Measurements from ENCODE around the gene UBA5.
"Not testable (repeated sequence)": the region's sequence is repeated elsewhere in the genome, so short reads cannot be mapped to it uniquely, and the experiment has no call there.

Gene UBA5

GRCh38 chr3:132635052-132635451 lies 25.1 kb upstream of the UBA5 start:
- peaks cover 4% of the 10 kb centered on the region; the same call in 1 of the 2 replicates for H3K9me2 ChIP-seq (ENCODE audit: low read depth, low read length)
- H3K9ac ChIP-seq (ENCODE audit: low read length) = no peak overlapping the region
- no peak overlapping the region for H2AFZ ChIP-seq (ENCODE audit: low read length)
- TF ChIP-seq EZH2 (IDR thresholded peaks at IDR 0.05; ENCODE audit: borderline replicate concordance, low read length) (no peak), CTCF (IDR thresholded peaks at IDR 0.05; ENCODE audit: low read length) (no peak)
- H4K20me1 ChIP-seq (ENCODE audit: insufficient read depth, low read length) = no peaks in the 10 kb centered on the region
- no peaks in the 10 kb centered on the region for H3K27me3 ChIP-seq (ENCODE audit: insufficient read depth, low read length)
- H3K4me1 ChIP-seq (ENCODE audit: insufficient read depth, low read length, severe bottlenecking) = no peaks in the 10 kb centered on the region
- no peaks in the 10 kb centered on the region for H3K9me3 ChIP-seq (ENCODE audit: low read length)
- H3K4me2 ChIP-seq (ENCODE audit: low read length) = no peak overlapping the region
- no peak overlapping the region for H3K27ac ChIP-seq (ENCODE audit: low read depth, low read length, poor library complexity, severe bottlenecking)
- no peaks in the 10 kb centered on the region for H3K79me2 ChIP-seq (ENCODE audit: insufficient read depth, low read length)
- no peaks in the 10 kb centered on the region for H3F3A ChIP-seq (ENCODE audit: insufficient read depth, low read length)
- H3K36me3 ChIP-seq (ENCODE audit: insufficient read depth, low read length) = peaks cover 22% of the 10 kb centered on the region; the same call in 1 of the 2 replicates
- H3K4me3 ChIP-seq (ENCODE audit: low read depth, low read length, poor library complexity, severe bottlenecking) = no peak overlapping the region

GRCh38 chr3:132637590-132637989 lies 22.5 kb upstream of the UBA5 start:
- no peaks in the 10 kb centered on the region for H3K4me1 ChIP-seq (ENCODE audit: insufficient read depth, low read length, severe bottlenecking)
- H3K4me2 ChIP-seq (ENCODE audit: low read length) = no peak overlapping the region
- H3K27ac ChIP-seq (ENCODE audit: low read depth, low read length, poor library complexity, severe bottlenecking) = no peak overlapping the region
- no peak overlapping the region for H3K9ac ChIP-seq (ENCODE audit: low read length)
- H3K79me2 ChIP-seq (ENCODE audit: insufficient read depth, low read length) = no peaks in the 10 kb centered on the region
- no peaks in the 10 kb centered on the region for H3K27me3 ChIP-seq (ENCODE audit: insufficient read depth, low read length)
- H3F3A ChIP-seq (ENCODE audit: insufficient read depth, low read length) = no peaks in the 10 kb centered on the region
- H3K9me2 ChIP-seq (ENCODE audit: low read depth, low read length) = peaks cover 4% of the 10 kb centered on the region; the same call in 1 of the 2 replicates
- no peaks in the 10 kb centered on the region for H4K20me1 ChIP-seq (ENCODE audit: insufficient read depth, low read length)
- peaks cover 22% of the 10 kb centered on the region; the same call in 1 of the 2 replicates for H3K36me3 ChIP-seq (ENCODE audit: insufficient read depth, low read length)
- no peak for TF ChIP-seq EZH2 (IDR thresholded peaks at IDR 0.05; ENCODE audit: borderline replicate concordance, low read length)
- TF ChIP-seq CTCF (IDR thresholded peaks at IDR 0.05; ENCODE audit: low read length) = no peak
- no peak overlapping the region for H2AFZ ChIP-seq (ENCODE audit: low read length)
- H3K9me3 ChIP-seq (ENCODE audit: low read length) = no peaks in the 10 kb centered on the region
- no peak overlapping the region for H3K4me3 ChIP-seq (ENCODE audit: low read depth, low read length, poor library complexity, severe bottlenecking)

GRCh38 chr3:132638706-132639105 lies 21.4 kb upstream of the UBA5 start:
- Histone ChIP-seq H3K4me2 (ENCODE audit: low read length) (no peak overlapping the region), H3K36me3 (ENCODE audit: insufficient read depth, low read length) (peaks cover 22% of the 10 kb centered on the region; the same call in 1 of the 2 replicates), H2AFZ (ENCODE audit: low read length) (no peak overlapping the region), H4K20me1 (ENCODE audit: insufficient read depth, low read length) (no peaks in the 10 kb centered on the region), H3K4me1 (ENCODE audit: insufficient read depth, low read length, severe bottlenecking) (no peaks in the 10 kb centered on the region), H3K9me2 (ENCODE audit: low read depth, low read length) (peaks cover 4% of the 10 kb centered on the region; the same call in 1 of the 2 replicates), H3K9me3 (ENCODE audit: low read length) (no peaks in the 10 kb centered on the region), H3K27me3 (ENCODE audit: insufficient read depth, low read length) (no peaks in the 10 kb centered on the region), H3F3A (ENCODE audit: insufficient read depth, low read length) (no peaks in the 10 kb centered on the region), H3K79me2 (ENCODE audit: insufficient read depth, low read length) (no peaks in the 10 kb centered on the region), H3K9ac (ENCODE audit: low read length) (no peak overlapping the region), H3K4me3 (ENCODE audit: low read depth, low read length, poor library complexity, severe bottlenecking) (no peak overlapping the region), H3K27ac (ENCODE audit: low read depth, low read length, poor library complexity, severe bottlenecking) (no peak overlapping the region)
- TF ChIP-seq CTCF (IDR thresholded peaks at IDR 0.05; ENCODE audit: low read length) = no peak
- no peak for TF ChIP-seq EZH2 (IDR thresholded peaks at IDR 0.05; ENCODE audit: borderline replicate concordance, low read length)

GRCh38 chr3:132641427-132641826 lies 18.7 kb upstream of the UBA5 start:
- H4K20me1 ChIP-seq (ENCODE audit: insufficient read depth, low read length); H3K9me2 ChIP-seq (ENCODE audit: low read depth, low read length); H3K27ac ChIP-seq (ENCODE audit: low read depth, low read length, poor library complexity, severe bottlenecking); H3K4me1 ChIP-seq (ENCODE audit: insufficient read depth, low read length, severe bottlenecking); H3F3A ChIP-seq (ENCODE audit: insufficient read depth, low read length); H3K9ac ChIP-seq (ENCODE audit: low read length); H3K79me2 ChIP-seq (ENCODE audit: insufficient read depth, low read length); H3K9me3 ChIP-seq (ENCODE audit: low read length); H3K27me3 ChIP-seq (ENCODE audit: insufficient read depth, low read length); H3K4me2 ChIP-seq (ENCODE audit: low read length); H2AFZ ChIP-seq (ENCODE audit: low read length); H3K4me3 ChIP-seq (ENCODE audit: low read depth, low read length, poor library complexity, severe bottlenecking): not testable (repeated sequence)
- H3K36me3 ChIP-seq (ENCODE audit: insufficient read depth, low read length) = peaks cover 22% of the 10 kb centered on the region; the same call in 1 of the 2 replicates
